Measurements from ENCODE around the gene SPTLC3. TPM values are rescaled to one million over a fixed set of nuclear protein-coding genes. Genes with fewer than 3 reads are reported as not detected.
A peak's percentile ranks its signal among the peaks of the same experiment; 100 is the strongest.

SPTLC3 gene
- total RNA-seq, 1 donor from 2014 or later, result 10.6 TPM

GRCh38 chr20:13006825-13007224, 1.9 kb upstream of the SPTLC3 start:
- no peak for DNase-seq (ENCODE audit: extremely low spot score, unreplicated experiment)
- H3K27me3 Mint-ChIP-seq, result no peaks in the 10 kb centered on the region
- H3K36me3 Mint-ChIP-seq, result no peaks in the 10 kb centered on the region
- H3K4me3 Mint-ChIP-seq, result no peak overlapping the region
- TF ChIP-seq, protein P1, sequence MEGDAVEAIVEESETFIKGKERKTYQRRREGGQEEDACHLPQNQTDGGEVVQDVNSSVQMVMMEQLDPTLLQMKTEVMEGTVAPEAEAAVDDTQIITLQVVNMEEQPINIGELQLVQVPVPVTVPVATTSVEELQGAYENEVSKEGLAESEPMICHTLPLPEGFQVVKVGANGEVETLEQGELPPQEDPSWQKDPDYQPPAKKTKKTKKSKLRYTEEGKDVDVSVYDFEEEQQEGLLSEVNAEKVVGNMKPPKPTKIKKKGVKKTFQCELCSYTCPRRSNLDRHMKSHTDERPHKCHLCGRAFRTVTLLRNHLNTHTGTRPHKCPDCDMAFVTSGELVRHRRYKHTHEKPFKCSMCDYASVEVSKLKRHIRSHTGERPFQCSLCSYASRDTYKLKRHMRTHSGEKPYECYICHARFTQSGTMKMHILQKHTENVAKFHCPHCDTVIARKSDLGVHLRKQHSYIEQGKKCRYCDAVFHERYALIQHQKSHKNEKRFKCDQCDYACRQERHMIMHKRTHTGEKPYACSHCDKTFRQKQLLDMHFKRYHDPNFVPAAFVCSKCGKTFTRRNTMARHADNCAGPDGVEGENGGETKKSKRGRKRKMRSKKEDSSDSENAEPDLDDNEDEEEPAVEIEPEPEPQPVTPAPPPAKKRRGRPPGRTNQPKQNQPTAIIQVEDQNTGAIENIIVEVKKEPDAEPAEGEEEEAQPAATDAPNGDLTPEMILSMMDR (conservative IDR thresholded peaks at IDR 0.05), result no peak
- no peaks in the 10 kb centered on the region for H3K9me3 Mint-ChIP-seq
- H3K4me1 Mint-ChIP-seq (ENCODE audit: unreplicated experiment), result peaks cover 14% of the 10 kb centered on the region
- peak overlapping the region; percentile 66 for H3K27ac Mint-ChIP-seq

GRCh38 chr20:13007596-13007995, 1.2 kb upstream of the SPTLC3 start:
- Mint-ChIP-seq H3K36me3 (no peaks in the 10 kb centered on the region), H3K27me3 (no peaks in the 10 kb centered on the region), H3K9me3 (no peaks in the 10 kb centered on the region), H3K27ac (peak overlapping the region; percentile 97), H3K4me1 (ENCODE audit: unreplicated experiment) (peaks cover 18% of the 10 kb centered on the region), H3K4me3 (no peak overlapping the region)
- TF ChIP-seq, protein P1 (conservative IDR thresholded peaks at IDR 0.05), result no peak
- no peak for DNase-seq (ENCODE audit: extremely low spot score, unreplicated experiment)

- Mint-ChIP-seq H3K27ac (peak overlapping the region; percentile 97), H3K9me3 (peaks cover 6% of the 10 kb centered on the region), H3K4me3 (peak overlapping the region; percentile 87), H3K36me3 (peaks cover 4% of the 10 kb centered on the region), H3K27me3 (no peaks in the 10 kb centered on the region), H3K4me1 (ENCODE audit: unreplicated experiment) (peaks cover 23% of the 10 kb centered on the region)
- TF ChIP-seq, protein P1 (conservative IDR thresholded peaks at IDR 0.05), result no peak
- no peak for DNase-seq (ENCODE audit: extremely low spot score, unreplicated experiment)
Observed at GRCh38 chr20:13009682-13010406, 1.1 kb downstream of the SPTLC3 start.

GRCh38 chr20:13012886-13013285, 4.1 kb downstream of the SPTLC3 start:
- H3K27me3 Mint-ChIP-seq, result no peaks in the 10 kb centered on the region
- peaks cover 11% of the 10 kb centered on the region for H3K9me3 Mint-ChIP-seq
- DNase-seq (ENCODE audit: extremely low spot score, unreplicated experiment), result no peak
- TF ChIP-seq, protein P1 (conservative IDR thresholded peaks at IDR 0.05), result no peak
- H3K4me3 Mint-ChIP-seq, result no peak overlapping the region
- H3K27ac Mint-ChIP-seq, result no peak overlapping the region
- peaks cover 23% of the 10 kb centered on the region for H3K4me1 Mint-ChIP-seq (ENCODE audit: unreplicated experiment)
- peaks cover 4% of the 10 kb centered on the region for H3K36me3 Mint-ChIP-seq

DNA sequence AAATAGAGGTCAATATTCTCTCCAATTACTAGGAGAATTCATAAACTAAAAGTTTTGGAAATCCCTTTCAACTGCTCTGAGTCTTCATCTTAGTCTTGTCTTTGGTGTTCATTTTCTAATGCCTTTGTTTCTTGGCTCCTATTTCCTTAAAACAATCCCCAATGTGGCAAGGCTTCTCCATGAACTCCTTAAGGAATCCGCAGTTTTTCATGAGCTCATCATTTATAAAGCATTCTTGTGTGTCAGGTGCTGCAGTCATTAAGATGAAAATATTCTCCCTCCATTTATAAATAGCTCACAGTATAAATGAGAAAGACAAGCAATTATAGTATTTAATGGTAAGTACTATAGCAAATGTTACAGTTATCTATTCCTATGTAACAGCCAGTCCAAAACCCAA, 4.6 kb downstream of the SPTLC3 start:
- Mint-ChIP-seq H3K4me1 (ENCODE audit: unreplicated experiment) (peaks cover 23% of the 10 kb centered on the region), H3K27ac (no peak overlapping the region), H3K36me3 (peaks cover 4% of the 10 kb centered on the region), H3K4me3 (peak overlapping the region; percentile 17), H3K9me3 (peaks cover 11% of the 10 kb centered on the region), H3K27me3 (no peaks in the 10 kb centered on the region)
- TF ChIP-seq, protein P1 (conservative IDR thresholded peaks at IDR 0.05), result no peak
- DNase-seq (ENCODE audit: extremely low spot score, unreplicated experiment), result no peak
